ENCODE results near the gene NPAS3. TPM values are rescaled to one million over a fixed set of nuclear protein-coding genes. Genes with fewer than 3 reads are reported as not detected.

NPAS3 gene
- total RNA-seq, 1 experiment from 2014 or later = not detected

DNA sequence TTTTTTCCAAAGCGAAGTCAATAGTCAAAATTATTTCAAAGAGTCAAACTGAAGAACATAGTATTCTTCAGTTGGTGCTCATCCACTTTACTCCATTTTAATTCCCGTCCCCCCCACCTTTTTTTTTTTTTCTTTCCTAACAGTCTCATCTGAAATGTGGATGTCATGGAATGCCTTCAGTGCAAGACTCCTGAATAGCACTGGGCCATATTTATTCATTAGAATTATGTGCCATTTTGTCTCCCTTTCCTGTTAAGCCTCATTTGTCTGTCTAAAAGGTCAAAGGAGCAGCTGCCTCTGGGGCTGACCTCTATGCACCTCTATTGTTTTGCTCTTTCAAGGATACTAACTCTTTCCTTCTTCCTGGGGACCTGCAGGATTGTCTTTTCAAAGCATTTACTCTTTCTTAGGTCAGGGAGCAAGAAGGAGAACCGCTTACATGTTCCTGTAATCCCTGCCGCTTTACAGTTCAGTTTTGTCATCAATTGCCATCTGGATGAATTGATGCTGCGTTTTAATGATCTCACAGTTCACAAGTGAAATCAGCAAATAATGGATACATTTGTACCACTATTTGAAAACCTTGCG lies 310.6 kb downstream of the NPAS3 start (continued):
- TF ChIP-seq, protein P1, sequence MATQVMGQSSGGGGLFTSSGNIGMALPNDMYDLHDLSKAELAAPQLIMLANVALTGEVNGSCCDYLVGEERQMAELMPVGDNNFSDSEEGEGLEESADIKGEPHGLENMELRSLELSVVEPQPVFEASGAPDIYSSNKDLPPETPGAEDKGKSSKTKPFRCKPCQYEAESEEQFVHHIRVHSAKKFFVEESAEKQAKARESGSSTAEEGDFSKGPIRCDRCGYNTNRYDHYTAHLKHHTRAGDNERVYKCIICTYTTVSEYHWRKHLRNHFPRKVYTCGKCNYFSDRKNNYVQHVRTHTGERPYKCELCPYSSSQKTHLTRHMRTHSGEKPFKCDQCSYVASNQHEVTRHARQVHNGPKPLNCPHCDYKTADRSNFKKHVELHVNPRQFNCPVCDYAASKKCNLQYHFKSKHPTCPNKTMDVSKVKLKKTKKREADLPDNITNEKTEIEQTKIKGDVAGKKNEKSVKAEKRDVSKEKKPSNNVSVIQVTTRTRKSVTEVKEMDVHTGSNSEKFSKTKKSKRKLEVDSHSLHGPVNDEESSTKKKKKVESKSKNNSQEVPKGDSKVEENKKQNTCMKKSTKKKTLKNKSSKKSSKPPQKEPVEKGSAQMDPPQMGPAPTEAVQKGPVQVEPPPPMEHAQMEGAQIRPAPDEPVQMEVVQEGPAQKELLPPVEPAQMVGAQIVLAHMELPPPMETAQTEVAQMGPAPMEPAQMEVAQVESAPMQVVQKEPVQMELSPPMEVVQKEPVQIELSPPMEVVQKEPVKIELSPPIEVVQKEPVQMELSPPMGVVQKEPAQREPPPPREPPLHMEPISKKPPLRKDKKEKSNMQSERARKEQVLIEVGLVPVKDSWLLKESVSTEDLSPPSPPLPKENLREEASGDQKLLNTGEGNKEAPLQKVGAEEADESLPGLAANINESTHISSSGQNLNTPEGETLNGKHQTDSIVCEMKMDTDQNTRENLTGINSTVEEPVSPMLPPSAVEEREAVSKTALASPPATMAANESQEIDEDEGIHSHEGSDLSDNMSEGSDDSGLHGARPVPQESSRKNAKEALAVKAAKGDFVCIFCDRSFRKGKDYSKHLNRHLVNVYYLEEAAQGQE (IDR thresholded peaks at IDR 0.05; ENCODE audit: low read depth) = no peak
- TF ChIP-seq CEBPB (IDR thresholded peaks at IDR 0.05; ENCODE audit: low read depth) (no peak), ELF1 (IDR thresholded peaks at IDR 0.05; ENCODE audit: borderline replicate concordance, low read depth) (no peak), SIN3A (IDR thresholded peaks at IDR 0.05; ENCODE audit: low read depth) (no peak)

DNA sequence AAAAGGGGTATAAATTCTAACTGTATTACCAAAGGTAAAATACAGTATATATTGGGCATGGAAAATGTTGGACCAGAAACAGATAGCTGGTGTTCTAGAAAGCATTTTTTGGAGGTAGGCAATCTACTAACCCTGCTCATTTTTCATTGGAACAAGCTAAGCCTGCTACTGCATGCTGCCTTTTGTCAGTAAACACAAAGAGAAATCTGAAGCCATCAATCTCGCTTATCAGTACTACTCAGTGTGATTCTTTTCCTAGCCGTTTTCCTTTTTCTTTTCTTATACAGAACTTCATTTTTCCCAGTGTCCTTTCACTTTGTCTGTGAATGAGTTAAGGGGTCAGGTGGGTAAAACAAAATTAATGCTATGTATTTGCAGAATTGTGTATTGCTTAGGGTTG lies 312.3 kb downstream of the NPAS3 start:
- ChIA-PET CTCF (no interaction called here), POLR2A (no interaction called here), RAD21 (ENCODE audit: low non-redundant PET in 1 of 2, low total read pairs in 2 of 2, uncharacterized antibody in 2 of 2, unreplicated experiment in 2 of 2) (no interaction called here)
- Histone ChIP-seq H3K9me3 (ENCODE audit: control insufficient read depth in 1 of 2, insufficient read depth in 1 of 2, low read depth in 1 of 2, low read length in 2 of 2) (no peaks in the 10 kb centered on the region; a peak in 1 of 4 replicates), H3K4me1 (ENCODE audit: control insufficient read depth in 1 of 2, insufficient read depth in 2 of 2, low read length in 2 of 2) (no peaks in the 10 kb centered on the region), H3K27me3 (ENCODE audit: insufficient read depth, low read length) (no peaks in the 10 kb centered on the region), H3K4me2 (ENCODE audit: low read length) (no peak overlapping the region), H2AFZ (ENCODE audit: low read depth, low read length, poor library complexity, severe bottlenecking) (no peak overlapping the region), H3K79me2 (ENCODE audit: insufficient read depth, low read length) (no peaks in the 10 kb centered on the region), H4K20me1 (ENCODE audit: insufficient read depth) (no peaks in the 10 kb centered on the region), H3K27ac (ENCODE audit: low read depth, low read length) (no peak overlapping the region), H3K36me3 (ENCODE audit: control insufficient read depth in 1 of 2, insufficient read depth in 2 of 2, low read length in 2 of 2) (no peaks in the 10 kb centered on the region), H3K9me2 (ENCODE audit: insufficient read depth) (no peaks in the 10 kb centered on the region), H3K9ac (ENCODE audit: low read length) (no peak overlapping the region), H3K4me3 (replicated peaks in 1 of 2; ENCODE audit: low read depth in 1 of 2, low read length in 2 of 2) (no peak overlapping the region)
- DNase-seq (ENCODE audit: low read depth, low spot score) = no peak
- BruUV-seq (replicated peaks) = no TSS peak
- intact Hi-C loops (cut with micrococcal nuclease) = no loop called here
- no peak for ATAC-seq
- no peak for TF ChIP-seq SIN3A (IDR thresholded peaks at IDR 0.05; ENCODE audit: low read depth)
- TF ChIP-seq TCF7L2 (IDR thresholded peaks at IDR 0.05; ENCODE audit: borderline replicate concordance, extremely low read depth, insufficient read depth, insufficient read length) = no peak
- no peak for TF ChIP-seq EGR1 (IDR thresholded peaks at IDR 0.05; ENCODE audit: low read depth)
- no peak for TF ChIP-seq YY1 (IDR thresholded peaks at IDR 0.05; ENCODE audit: extremely low read depth, insufficient replicate concordance, low read depth, low read length)
- no peak for TF ChIP-seq POLR2AphosphoS5 (IDR thresholded peaks at IDR 0.05; ENCODE audit: low read depth, low read length)
- TF ChIP-seq FOSL1 (IDR thresholded peaks at IDR 0.05; ENCODE audit: low read depth) = no peak
- no peak for TF ChIP-seq ELF1 (IDR thresholded peaks at IDR 0.05; ENCODE audit: borderline replicate concordance, low read depth)
- TF ChIP-seq, protein P2, sequence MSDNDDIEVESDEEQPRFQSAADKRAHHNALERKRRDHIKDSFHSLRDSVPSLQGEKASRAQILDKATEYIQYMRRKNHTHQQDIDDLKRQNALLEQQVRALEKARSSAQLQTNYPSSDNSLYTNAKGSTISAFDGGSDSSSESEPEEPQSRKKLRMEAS (IDR thresholded peaks at IDR 0.05) = no peak
- TF ChIP-seq RAD21 (IDR thresholded peaks at IDR 0.05; ENCODE audit: low read depth) = no peak
- TF ChIP-seq CEBPB (IDR thresholded peaks at IDR 0.05; ENCODE audit: low read depth) = no peak
- no peak for TF ChIP-seq EZH2phosphoT487 (IDR thresholded peaks at IDR 0.05; ENCODE audit: borderline replicate concordance)
- TF ChIP-seq, protein P3, sequence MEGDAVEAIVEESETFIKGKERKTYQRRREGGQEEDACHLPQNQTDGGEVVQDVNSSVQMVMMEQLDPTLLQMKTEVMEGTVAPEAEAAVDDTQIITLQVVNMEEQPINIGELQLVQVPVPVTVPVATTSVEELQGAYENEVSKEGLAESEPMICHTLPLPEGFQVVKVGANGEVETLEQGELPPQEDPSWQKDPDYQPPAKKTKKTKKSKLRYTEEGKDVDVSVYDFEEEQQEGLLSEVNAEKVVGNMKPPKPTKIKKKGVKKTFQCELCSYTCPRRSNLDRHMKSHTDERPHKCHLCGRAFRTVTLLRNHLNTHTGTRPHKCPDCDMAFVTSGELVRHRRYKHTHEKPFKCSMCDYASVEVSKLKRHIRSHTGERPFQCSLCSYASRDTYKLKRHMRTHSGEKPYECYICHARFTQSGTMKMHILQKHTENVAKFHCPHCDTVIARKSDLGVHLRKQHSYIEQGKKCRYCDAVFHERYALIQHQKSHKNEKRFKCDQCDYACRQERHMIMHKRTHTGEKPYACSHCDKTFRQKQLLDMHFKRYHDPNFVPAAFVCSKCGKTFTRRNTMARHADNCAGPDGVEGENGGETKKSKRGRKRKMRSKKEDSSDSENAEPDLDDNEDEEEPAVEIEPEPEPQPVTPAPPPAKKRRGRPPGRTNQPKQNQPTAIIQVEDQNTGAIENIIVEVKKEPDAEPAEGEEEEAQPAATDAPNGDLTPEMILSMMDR (IDR thresholded peaks at IDR 0.05 in 2 of 3, conservative IDR thresholded peaks at IDR 0.05 in 1 of 3; ENCODE audit: borderline replicate concordance in 1 of 3, insufficient read depth in 1 of 3, low read depth in 2 of 3, low read length in 2 of 3) = no peak
- TF ChIP-seq, protein P4, sequence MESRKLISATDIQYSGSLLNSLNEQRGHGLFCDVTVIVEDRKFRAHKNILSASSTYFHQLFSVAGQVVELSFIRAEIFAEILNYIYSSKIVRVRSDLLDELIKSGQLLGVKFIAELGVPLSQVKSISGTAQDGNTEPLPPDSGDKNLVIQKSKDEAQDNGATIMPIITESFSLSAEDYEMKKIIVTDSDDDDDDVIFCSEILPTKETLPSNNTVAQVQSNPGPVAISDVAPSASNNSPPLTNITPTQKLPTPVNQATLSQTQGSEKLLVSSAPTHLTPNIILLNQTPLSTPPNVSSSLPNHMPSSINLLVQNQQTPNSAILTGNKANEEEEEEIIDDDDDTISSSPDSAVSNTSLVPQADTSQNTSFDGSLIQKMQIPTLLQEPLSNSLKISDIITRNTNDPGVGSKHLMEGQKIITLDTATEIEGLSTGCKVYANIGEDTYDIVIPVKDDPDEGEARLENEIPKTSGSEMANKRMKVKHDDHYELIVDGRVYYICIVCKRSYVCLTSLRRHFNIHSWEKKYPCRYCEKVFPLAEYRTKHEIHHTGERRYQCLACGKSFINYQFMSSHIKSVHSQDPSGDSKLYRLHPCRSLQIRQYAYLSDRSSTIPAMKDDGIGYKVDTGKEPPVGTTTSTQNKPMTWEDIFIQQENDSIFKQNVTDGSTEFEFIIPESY (IDR thresholded peaks at IDR 0.05; ENCODE audit: extremely low read depth, insufficient replicate concordance, low read length) = no peak
- no peak for TF ChIP-seq CBX3 (IDR thresholded peaks at IDR 0.05; ENCODE audit: low read depth)
- TF ChIP-seq ZFX (IDR thresholded peaks at IDR 0.05) = no peak
